Tibial nerve (tissue), 4 donors: ENCODE data around the gene ZFAND2B. TPM values are rescaled to one million over a fixed set of nuclear protein-coding genes. Genes with fewer than 3 reads are reported as not detected.

Experiments
- DNase-seq, 2 donors: peaks; one replicate each; pipeline ENCODE4 v3.0.0-alpha.2; 2019; ENCODE audit warnings: low spot score in 2 of 2
- H3K27ac ChIP-seq, 4 donors: fragments of 200-600 bp; sonication (generic) in 3 of 4; one replicate each; pipeline ENCODE4 v1.5.1; 2017 to 2019; ENCODE audit warnings: mild to moderate bottlenecking in 1 of 4
- H3K27me3 ChIP-seq, 2 donors: fragments of 200-600 bp; sonication (generic) in 1 of 2; one replicate each; pipeline versions ENCODE4 v1.5.1 to v1.6.0; 2017 to 2019
- H3K36me3 ChIP-seq, 3 donors: fragments of 200-600 bp; sonication (generic); one replicate each; pipeline ENCODE4 v1.5.1; 2018 to 2019
- H3K4me1 ChIP-seq, 4 donors: fragments of 200-600 bp; sonication (generic) in 3 of 4; one replicate each; pipeline ENCODE4 v1.5.1; 2017 to 2019
- H3K4me3 ChIP-seq, 4 donors: fragments of 200-600 bp; sonication (generic) in 3 of 4; one replicate each; pipeline ENCODE4 v1.5.1; 2017 to 2019; ENCODE audit warnings: mild to moderate bottlenecking in 1 of 4, moderate library complexity in 1 of 4
- H3K9me3 ChIP-seq, 4 donors: fragments of 200-600 bp; sonication (generic) in 3 of 4; one replicate each; pipeline ENCODE4 v1.5.1; 2017 to 2019
- EP300 ChIP-seq, 2 donors: sonication (generic); formaldehyde crosslinking; IDR thresholded peaks; one replicate each; pipeline ENCODE4 v1.6.1; 2017; ENCODE audit warnings: antibody characterized with exemption in 2 of 2, mild to moderate bottlenecking in 1 of 2
- POLR2A ChIP-seq, 2 donors: fragments of 450-650 bp; IDR thresholded peaks; one replicate each; pipeline ENCODE4 v1.6.1; 2017; ENCODE audit warnings: antibody characterized with exemption in 2 of 2, mild to moderate bottlenecking in 2 of 2, moderate library complexity in 2 of 2
- WGBS, 2 donors: methylation state at CpG; one replicate each; pipeline ENCODE4 v1.1.5; 2018; 5-methylcytosine and 5-hydroxymethylcytosine counted together
- total RNA-seq, 4 donors: library from RNA; depleted of rRNA; stranded (reverse); fragments of >200 nt; gene quantifications; one replicate each; pipeline ENCODE4 v1.1.0, GENCODE V29; 2016
- TF ChIP-seq, protein P1 (sequence below), 5 experiments: fragments of 200-600 bp in 3 of 5; fragments of 450-650 bp in 2 of 5; sonication (generic) in 3 of 5; IDR thresholded peaks; one replicate each; pipeline ENCODE4 v1.5.1; 2016 to 2019; ENCODE audit warnings: antibody characterized with exemption in 5 of 5, mild to moderate bottlenecking in 3 of 5, moderate library complexity in 2 of 5

ZFAND2B gene, protein sequence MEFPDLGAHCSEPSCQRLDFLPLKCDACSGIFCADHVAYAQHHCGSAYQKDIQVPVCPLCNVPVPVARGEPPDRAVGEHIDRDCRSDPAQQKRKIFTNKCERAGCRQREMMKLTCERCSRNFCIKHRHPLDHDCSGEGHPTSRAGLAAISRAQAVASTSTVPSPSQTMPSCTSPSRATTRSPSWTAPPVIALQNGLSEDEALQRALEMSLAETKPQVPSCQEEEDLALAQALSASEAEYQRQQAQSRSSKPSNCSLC
- 10 to 100 TPM; 30.3 to 58.8 (median 50.5) TPM for total RNA-seq

DNA sequence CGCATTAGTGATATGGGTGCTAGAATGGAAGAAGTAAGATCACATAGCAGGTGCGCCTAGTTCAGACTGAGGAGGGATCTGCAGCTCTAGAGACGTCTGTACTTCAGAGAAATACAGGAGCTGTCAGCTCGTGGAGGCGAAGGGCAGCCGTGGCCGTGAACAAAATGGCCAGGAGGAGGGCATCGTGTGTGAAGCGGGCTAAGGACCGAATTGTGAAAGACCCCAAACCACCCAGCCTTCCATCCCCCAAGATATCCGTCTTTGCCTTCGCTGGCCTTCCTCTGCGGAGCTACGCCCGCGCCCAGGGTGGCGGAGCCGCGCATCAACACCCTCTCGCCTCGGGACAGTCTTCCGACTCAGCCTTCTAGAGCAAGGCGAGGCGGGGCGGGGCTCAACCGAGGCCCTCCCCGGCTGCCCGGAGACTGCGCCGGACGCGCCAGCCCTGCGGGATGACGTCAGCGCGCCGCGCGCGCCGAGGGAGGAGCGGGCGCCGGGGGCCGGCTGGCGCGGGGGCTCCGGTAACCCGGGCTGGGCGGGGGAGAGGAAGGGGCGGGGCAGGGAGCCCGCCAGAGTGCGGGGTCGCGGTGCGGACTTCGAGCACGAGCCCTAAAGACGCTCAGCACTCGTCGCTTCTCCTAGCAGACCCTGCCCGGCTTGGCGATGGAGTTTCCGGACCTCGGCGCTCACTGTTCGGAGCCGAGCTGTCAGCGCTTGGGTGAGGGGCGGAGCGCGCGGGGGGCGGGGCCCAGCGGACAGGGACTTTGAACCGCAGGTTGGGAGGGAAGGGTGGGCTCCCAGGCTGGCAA lies at the start of gene ZFAND2B:
Gene ZFAND2B (plus strand): TSS at position 455 of the 806 bp plus-strand sequence. CDS start 206 bp downstream, at position 661.
- H3K27ac ChIP-seq: peak within 1 kb of the TSS; percentile 97 to 99 (median 98)
- peaks cover 0 to 37% (median 9%) of the 10 kb centered on the region in 3 donors for H3K36me3 ChIP-seq
- no peaks in the 10 kb centered on the region for H3K9me3 ChIP-seq
- H3K4me3 ChIP-seq: peak within 1 kb of the TSS; percentile 68 to 82 (median 76)
- peak in 1 of 2 donors; percentile 99 for TF ChIP-seq EP300 (IDR thresholded peaks at IDR 0.05)
- TF ChIP-seq POLR2A (IDR thresholded peaks at IDR 0.05): peak; percentile 95 to 99
- TF ChIP-seq, protein P1, sequence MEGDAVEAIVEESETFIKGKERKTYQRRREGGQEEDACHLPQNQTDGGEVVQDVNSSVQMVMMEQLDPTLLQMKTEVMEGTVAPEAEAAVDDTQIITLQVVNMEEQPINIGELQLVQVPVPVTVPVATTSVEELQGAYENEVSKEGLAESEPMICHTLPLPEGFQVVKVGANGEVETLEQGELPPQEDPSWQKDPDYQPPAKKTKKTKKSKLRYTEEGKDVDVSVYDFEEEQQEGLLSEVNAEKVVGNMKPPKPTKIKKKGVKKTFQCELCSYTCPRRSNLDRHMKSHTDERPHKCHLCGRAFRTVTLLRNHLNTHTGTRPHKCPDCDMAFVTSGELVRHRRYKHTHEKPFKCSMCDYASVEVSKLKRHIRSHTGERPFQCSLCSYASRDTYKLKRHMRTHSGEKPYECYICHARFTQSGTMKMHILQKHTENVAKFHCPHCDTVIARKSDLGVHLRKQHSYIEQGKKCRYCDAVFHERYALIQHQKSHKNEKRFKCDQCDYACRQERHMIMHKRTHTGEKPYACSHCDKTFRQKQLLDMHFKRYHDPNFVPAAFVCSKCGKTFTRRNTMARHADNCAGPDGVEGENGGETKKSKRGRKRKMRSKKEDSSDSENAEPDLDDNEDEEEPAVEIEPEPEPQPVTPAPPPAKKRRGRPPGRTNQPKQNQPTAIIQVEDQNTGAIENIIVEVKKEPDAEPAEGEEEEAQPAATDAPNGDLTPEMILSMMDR (IDR thresholded peaks at IDR 0.05): peak in 2 of 5 experiments; percentile 65 to 68
- no peaks in the 10 kb centered on the region for H3K27me3 ChIP-seq
- 1 to 2% methylated on average over 25 to 40 of the region's 76 CpGs for WGBS, 2 donors
- peaks cover 0 to 23% (median 12%) of the 10 kb centered on the region in 4 donors for H3K4me1 ChIP-seq
- peak; percentile 90 to 93 for DNase-seq

DNA sequence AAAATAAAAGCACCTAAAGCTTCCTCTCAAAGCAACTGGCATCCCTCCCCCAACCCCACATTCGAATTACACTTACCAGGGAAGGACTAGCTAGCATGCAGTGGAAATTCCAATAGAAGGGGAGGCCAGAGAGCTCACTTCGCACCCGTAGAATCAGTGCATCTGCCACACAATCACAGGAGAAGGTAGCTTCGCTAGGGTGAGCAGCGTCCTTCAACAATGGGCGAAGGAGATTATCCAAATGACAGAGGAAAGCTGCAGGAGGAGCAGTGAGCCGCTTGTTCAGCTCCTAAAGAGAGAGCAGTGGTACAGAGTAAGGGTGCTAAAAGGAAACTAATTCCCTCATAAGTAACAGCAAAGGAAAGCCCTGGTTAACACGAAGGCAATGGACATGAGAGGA lies 49.2 kb upstream of the ZFAND2B start:
- Histone ChIP-seq H3K4me1 (peaks cover 0 to 15% (median 12%) of the 10 kb centered on the region in 4 donors), H3K27ac (no peak overlapping the region), H3K27me3 (no peaks in the 10 kb centered on the region), H3K4me3 (no peak overlapping the region), H3K9me3 (no peaks in the 10 kb centered on the region), H3K36me3 (peaks cover 0 to 50% (median 0%) of the 10 kb centered on the region in 3 donors)
- TF ChIP-seq, protein P1 (IDR thresholded peaks at IDR 0.05): no peak
- TF ChIP-seq EP300 (IDR thresholded peaks at IDR 0.05): no peak
- no peak for TF ChIP-seq POLR2A (IDR thresholded peaks at IDR 0.05)
- no peak for DNase-seq
- 81 to 82% methylated on average over 8 of the region's 8 CpGs for WGBS, 2 donors

DNA sequence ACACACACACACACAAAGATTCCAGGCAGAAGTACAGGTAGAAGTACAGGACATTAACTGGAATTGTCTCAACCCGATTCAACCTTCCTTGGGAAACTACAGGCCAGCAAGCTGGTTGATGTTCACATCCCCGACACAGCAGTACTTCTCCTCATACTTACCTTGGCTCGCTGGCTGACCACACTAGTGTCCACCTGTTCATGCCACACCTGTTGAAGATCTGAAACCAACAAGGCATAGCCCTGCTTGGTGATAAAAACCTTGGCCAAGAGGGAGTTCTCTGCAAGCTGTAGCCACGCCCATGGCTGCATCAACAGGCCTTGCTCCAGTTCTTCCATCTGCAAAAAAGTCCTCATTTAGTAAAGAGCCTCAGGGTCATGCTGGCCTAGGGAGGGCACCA lies 48.6 kb upstream of the ZFAND2B start:
- Histone ChIP-seq H3K9me3 (no peaks in the 10 kb centered on the region), H3K27me3 (no peaks in the 10 kb centered on the region), H3K4me1 (peaks cover 0 to 15% (median 12%) of the 10 kb centered on the region in 4 donors), H3K36me3 (peaks cover 0 to 44% (median 0%) of the 10 kb centered on the region in 3 donors), H3K4me3 (no peak overlapping the region), H3K27ac (no peak overlapping the region)
- no peak for TF ChIP-seq EP300 (IDR thresholded peaks at IDR 0.05)
- TF ChIP-seq, protein P1 (IDR thresholded peaks at IDR 0.05): no peak
- no peak for TF ChIP-seq POLR2A (IDR thresholded peaks at IDR 0.05)
- 93% methylated on average over 4 of the region's 4 CpGs for WGBS, 2 donors
- DNase-seq: no peak

DNA sequence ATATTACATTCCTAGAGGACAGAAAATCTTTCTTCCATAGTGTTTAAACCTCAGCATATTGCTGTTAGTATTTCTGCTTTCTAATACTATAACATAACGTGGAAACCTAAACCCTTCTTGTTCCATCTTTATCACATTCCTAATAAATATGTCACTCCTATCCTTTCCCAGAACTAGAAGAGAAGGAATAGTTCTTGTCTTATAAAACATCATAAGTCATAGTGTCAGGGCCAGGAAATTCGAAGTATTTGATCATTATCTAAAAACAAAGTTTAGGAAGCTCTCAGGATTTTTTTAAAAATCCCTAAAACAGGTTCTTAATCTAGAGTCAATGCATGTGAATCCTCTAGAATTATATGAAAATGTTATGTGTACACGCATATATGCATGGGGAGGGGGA lies 48.0 kb upstream of the ZFAND2B start:
- DNase-seq: no peak

More for the DNA sequence above, 48.0 kb upstream of the ZFAND2B start:
- TF ChIP-seq POLR2A (IDR thresholded peaks at IDR 0.05): no peak
- TF ChIP-seq, protein P1 (IDR thresholded peaks at IDR 0.05): no peak
- Histone ChIP-seq H3K9me3 (no peaks in the 10 kb centered on the region), H3K27me3 (no peaks in the 10 kb centered on the region), H3K4me1 (peaks cover 0 to 15% (median 12%) of the 10 kb centered on the region in 4 donors), H3K36me3 (peaks cover 0 to 38% (median 0%) of the 10 kb centered on the region in 3 donors), H3K4me3 (no peak overlapping the region), H3K27ac (no peak overlapping the region)
- 87 to 90% methylated on average over 3 of the region's 3 CpGs for WGBS, 2 donors
